ENCODE data around the gene PLEKHH1. TPM values are rescaled to one million over a fixed set of nuclear protein-coding genes. Genes with fewer than 3 reads are reported as not detected.

PLEKHH1 gene
- total RNA-seq, 1 experiment from 2014 or later = 27.6 TPM

GRCh38 chr14:67537736-67538135 lies 4.6 kb downstream of the PLEKHH1 start:
- no peak for DNase-seq (ENCODE audit: low read depth, low spot score)
- POLR2A ChIA-PET = no interaction called here

More at GRCh38 chr14:67537736-67538135, 4.6 kb downstream of the PLEKHH1 start:
- H4K20me1 ChIP-seq (ENCODE audit: insufficient read depth) = no peaks in the 10 kb centered on the region
- H3K36me3 ChIP-seq (ENCODE audit: control insufficient read depth in 1 of 2, insufficient read depth in 2 of 2, low read length in 2 of 2) = peaks cover 0 to 3% of the 10 kb centered on the region in 2 experiments; a peak in 1 of 4 replicates
- no peak for TF ChIP-seq TCF7L2 (IDR thresholded peaks at IDR 0.05; ENCODE audit: borderline replicate concordance, extremely low read depth, insufficient read depth, insufficient read length)
- TF ChIP-seq ZNF274 (IDR thresholded peaks at IDR 0.05; ENCODE audit: low read depth, low read length) = no peak
- TF ChIP-seq JUND (IDR thresholded peaks at IDR 0.05) = no peak
- TF ChIP-seq SRF (IDR thresholded peaks at IDR 0.05; ENCODE audit: low read depth) = no peak
- TF ChIP-seq, protein P1, sequence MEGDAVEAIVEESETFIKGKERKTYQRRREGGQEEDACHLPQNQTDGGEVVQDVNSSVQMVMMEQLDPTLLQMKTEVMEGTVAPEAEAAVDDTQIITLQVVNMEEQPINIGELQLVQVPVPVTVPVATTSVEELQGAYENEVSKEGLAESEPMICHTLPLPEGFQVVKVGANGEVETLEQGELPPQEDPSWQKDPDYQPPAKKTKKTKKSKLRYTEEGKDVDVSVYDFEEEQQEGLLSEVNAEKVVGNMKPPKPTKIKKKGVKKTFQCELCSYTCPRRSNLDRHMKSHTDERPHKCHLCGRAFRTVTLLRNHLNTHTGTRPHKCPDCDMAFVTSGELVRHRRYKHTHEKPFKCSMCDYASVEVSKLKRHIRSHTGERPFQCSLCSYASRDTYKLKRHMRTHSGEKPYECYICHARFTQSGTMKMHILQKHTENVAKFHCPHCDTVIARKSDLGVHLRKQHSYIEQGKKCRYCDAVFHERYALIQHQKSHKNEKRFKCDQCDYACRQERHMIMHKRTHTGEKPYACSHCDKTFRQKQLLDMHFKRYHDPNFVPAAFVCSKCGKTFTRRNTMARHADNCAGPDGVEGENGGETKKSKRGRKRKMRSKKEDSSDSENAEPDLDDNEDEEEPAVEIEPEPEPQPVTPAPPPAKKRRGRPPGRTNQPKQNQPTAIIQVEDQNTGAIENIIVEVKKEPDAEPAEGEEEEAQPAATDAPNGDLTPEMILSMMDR (IDR thresholded peaks at IDR 0.05 in 2 of 3, conservative IDR thresholded peaks at IDR 0.05 in 1 of 3; ENCODE audit: borderline replicate concordance in 1 of 3, insufficient read depth in 1 of 3, low read depth in 2 of 3, low read length in 2 of 3) = no peak
- no peak for TF ChIP-seq SIN3A (IDR thresholded peaks at IDR 0.05; ENCODE audit: low read depth)
- TF ChIP-seq, protein P2, sequence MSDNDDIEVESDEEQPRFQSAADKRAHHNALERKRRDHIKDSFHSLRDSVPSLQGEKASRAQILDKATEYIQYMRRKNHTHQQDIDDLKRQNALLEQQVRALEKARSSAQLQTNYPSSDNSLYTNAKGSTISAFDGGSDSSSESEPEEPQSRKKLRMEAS (IDR thresholded peaks at IDR 0.05) = no peak
- TF ChIP-seq YY1 (IDR thresholded peaks at IDR 0.05; ENCODE audit: extremely low read depth, insufficient replicate concordance, low read depth, low read length) = no peak
- TF ChIP-seq POLR2A (IDR thresholded peaks at IDR 0.05; ENCODE audit: borderline replicate concordance, extremely low read depth, insufficient read depth, insufficient read length) = no peak
- no peak for TF ChIP-seq RAD21 (IDR thresholded peaks at IDR 0.05; ENCODE audit: low read depth)
- no peak for TF ChIP-seq EZH2 (IDR thresholded peaks at IDR 0.05)
- no peak for TF ChIP-seq POLR2AphosphoS5 (IDR thresholded peaks at IDR 0.05; ENCODE audit: low read depth, low read length)
- TF ChIP-seq ELF1 (IDR thresholded peaks at IDR 0.05; ENCODE audit: borderline replicate concordance, low read depth) = no peak
- TF ChIP-seq REST (IDR thresholded peaks at IDR 0.05; ENCODE audit: low read depth) = no peak
- no peak for TF ChIP-seq EZH2phosphoT487 (IDR thresholded peaks at IDR 0.05; ENCODE audit: borderline replicate concordance)
- no peak for TF ChIP-seq CEBPB (IDR thresholded peaks at IDR 0.05; ENCODE audit: low read depth)
- TF ChIP-seq EGR1 (IDR thresholded peaks at IDR 0.05; ENCODE audit: low read depth) = no peak
- no peak for TF ChIP-seq ZBTB33 (IDR thresholded peaks at IDR 0.05; ENCODE audit: extremely low read depth, insufficient replicate concordance, low read length)
- TF ChIP-seq ATF3 (IDR thresholded peaks at IDR 0.05) = no peak
- TF ChIP-seq SP1 (IDR thresholded peaks at IDR 0.05; ENCODE audit: low read depth) = no peak
- H3K4me1 ChIP-seq (ENCODE audit: control insufficient read depth in 1 of 2, insufficient read depth in 2 of 2, low read length in 2 of 2) = peaks cover 5 to 11% of the 10 kb centered on the region in 2 experiments
- no peak overlapping the region for H3K9ac ChIP-seq (ENCODE audit: low read length)
- ChIA-PET RAD21 (ENCODE audit: low non-redundant PET in 1 of 2, low total read pairs in 2 of 2, uncharacterized antibody in 2 of 2, unreplicated experiment in 2 of 2) (no interaction called here), CTCF (interaction anchor here (2.6 kb wide), 1 partner anchor 11 kb away, joined by 17 read pairs; no protein-coding TSS in a partner anchor)
- H2AFZ ChIP-seq (ENCODE audit: low read depth, low read length, poor library complexity, severe bottlenecking) = no peak overlapping the region
- no peaks in the 10 kb centered on the region for H3K9me2 ChIP-seq (ENCODE audit: insufficient read depth)
- intact Hi-C loops (cut with micrococcal nuclease) = no loop called here
- no peak overlapping the region for H3K4me3 ChIP-seq (replicated peaks in 1 of 2; ENCODE audit: low read depth in 1 of 2, low read length in 2 of 2)
- no TSS peak for BruUV-seq (replicated peaks)
- no peaks in the 10 kb centered on the region for H3K9me3 ChIP-seq (ENCODE audit: control insufficient read depth in 1 of 2, insufficient read depth in 1 of 2, low read depth in 1 of 2, low read length in 2 of 2)
- H3K4me2 ChIP-seq (ENCODE audit: low read length) = no peak overlapping the region
- no peak for ATAC-seq
- H3K79me2 ChIP-seq (ENCODE audit: insufficient read depth, low read length) = 0 out of 2 replicates have a peak, but pooled peaks cover 6% of the 10 kb centered on the region
- H3K27ac ChIP-seq (ENCODE audit: low read depth, low read length) = no peak overlapping the region
- no peaks in the 10 kb centered on the region for H3K27me3 ChIP-seq (ENCODE audit: insufficient read depth, low read length)
